Stomach smooth muscle (tissue), 2 donors: ENCODE data around the gene TMEM114.
"Not testable (repeated sequence)": the region's sequence is repeated elsewhere in the genome, so short reads cannot be mapped to it uniquely, and the experiment has no call there.

Experiments
- H3K27ac ChIP-seq: one replicate; pipeline ENCODE4 v1.7.0; 2013; ENCODE audit warnings: mild to moderate bottlenecking, low read length, inconsistent platforms
- H3K27me3 ChIP-seq, 2 donors: one replicate each; pipeline ENCODE4 v1.7.0; 2013; ENCODE audit warnings: low read length in 2 of 2; ENCODE audit not compliant: insufficient read depth in 2 of 2, control insufficient read depth in 1 of 2
- H3K36me3 ChIP-seq, 2 donors: one replicate each; pipeline ENCODE4 v1.7.0; 2013; ENCODE audit warnings: low read length in 2 of 2; ENCODE audit not compliant: control insufficient read depth in 2 of 2, insufficient read depth in 2 of 2
- H3K4me1 ChIP-seq: one replicate; pipeline ENCODE4 v1.7.0; 2013; ENCODE audit warnings: low read length; ENCODE audit not compliant: control insufficient read depth, insufficient read depth
- H3K4me3 ChIP-seq, 2 donors: one replicate each; pipeline ENCODE4 v1.7.0; 2013; ENCODE audit warnings: low read length in 2 of 2
- H3K9ac ChIP-seq, 2 donors: one replicate each; pipeline ENCODE4 v1.7.0; 2013; ENCODE audit warnings: low read length in 2 of 2, mild to moderate bottlenecking in 1 of 2
- H3K9me3 ChIP-seq, 2 donors: one replicate each; pipeline ENCODE4 v1.7.0; 2013; ENCODE audit warnings: low read length in 2 of 2; ENCODE audit not compliant: control insufficient read depth in 2 of 2
- donor health status: healthy.
- donor health status: Pancreatic carcinoma.

The TMEM114 gene

GRCh38 chr16:8563944-8564540, 26.3 kb downstream of the TMEM114 start:
- H3K27ac ChIP-seq, H3K36me3 ChIP-seq, H3K4me3 ChIP-seq, H3K9ac ChIP-seq, H3K4me1 ChIP-seq, H3K9me3 ChIP-seq: not testable (repeated sequence)
- H3K27me3 ChIP-seq, result peaks cover 11% of the 10 kb centered on the region in 2 donors

GRCh38 chr16:8561496-8561895, 28.8 kb downstream of the TMEM114 start:
- Histone ChIP-seq H3K27me3 (peaks cover 0 to 8% of the 10 kb centered on the region in 2 donors), H3K9ac (no peak overlapping the region), H3K36me3 (no peaks in the 10 kb centered on the region), H3K4me1 (no peaks in the 10 kb centered on the region), H3K9me3 (no peaks in the 10 kb centered on the region), H3K4me3 (no peak overlapping the region), H3K27ac (no peak overlapping the region)

- Histone ChIP-seq H3K4me1 (no peaks in the 10 kb centered on the region), H3K4me3 (no peak overlapping the region), H3K36me3 (no peaks in the 10 kb centered on the region), H3K27ac (no peak overlapping the region), H3K9ac (no peak overlapping the region), H3K27me3 (peaks cover 3 to 15% of the 10 kb centered on the region in 2 donors), H3K9me3 (no peaks in the 10 kb centered on the region)
Measured at GRCh38 chr16:8555400-8555799, 34.9 kb downstream of the TMEM114 start.

- Histone ChIP-seq H3K27me3 (peaks cover 3 to 15% of the 10 kb centered on the region in 2 donors), H3K4me1 (no peaks in the 10 kb centered on the region), H3K4me3 (no peak overlapping the region), H3K36me3 (no peaks in the 10 kb centered on the region), H3K27ac (no peak overlapping the region), H3K9ac (no peak overlapping the region), H3K9me3 (no peaks in the 10 kb centered on the region)
Measured at GRCh38 chr16:8554881-8555280, 35.4 kb downstream of the TMEM114 start.

- Histone ChIP-seq H3K27me3 (peaks cover 3 to 15% of the 10 kb centered on the region in 2 donors), H3K36me3 (no peaks in the 10 kb centered on the region), H3K9me3 (no peaks in the 10 kb centered on the region), H3K4me1 (no peaks in the 10 kb centered on the region), H3K4me3 (no peak overlapping the region), H3K9ac (no peak overlapping the region), H3K27ac (no peak overlapping the region)
Measured at GRCh38 chr16:8554022-8554421, 36.3 kb downstream of the TMEM114 start.

- Histone ChIP-seq H3K9ac (no peak overlapping the region), H3K4me1 (no peaks in the 10 kb centered on the region), H3K36me3 (no peaks in the 10 kb centered on the region), H3K27ac (no peak overlapping the region), H3K9me3 (no peaks in the 10 kb centered on the region), H3K4me3 (no peak overlapping the region), H3K27me3 (peaks cover 3 to 14% of the 10 kb centered on the region in 2 donors)
Measured at GRCh38 chr16:8552487-8553221, 37.7 kb downstream of the TMEM114 start.

- Histone ChIP-seq H3K27ac (no peak overlapping the region), H3K9me3 (no peaks in the 10 kb centered on the region), H3K36me3 (no peaks in the 10 kb centered on the region), H3K27me3 (peaks cover 3 to 10% of the 10 kb centered on the region in 2 donors), H3K4me1 (no peaks in the 10 kb centered on the region), H3K9ac (no peak overlapping the region), H3K4me3 (no peak overlapping the region)
Measured at GRCh38 chr16:8551388-8552332, 38.7 kb downstream of the TMEM114 start.

GRCh38 chr16:8550728-8551387, 39.5 kb downstream of the TMEM114 start:
- Histone ChIP-seq H3K9ac (no peak overlapping the region), H3K4me3 (no peak overlapping the region), H3K4me1 (no peaks in the 10 kb centered on the region), H3K27me3 (peaks cover 3 to 14% of the 10 kb centered on the region in 2 donors), H3K27ac (no peak overlapping the region), H3K9me3 (no peaks in the 10 kb centered on the region), H3K36me3 (no peaks in the 10 kb centered on the region)

GRCh38 chr16:8549843-8550412, 40.4 kb downstream of the TMEM114 start:
- Histone ChIP-seq H3K9ac (no peak overlapping the region), H3K27me3 (peaks cover 3 to 14% of the 10 kb centered on the region in 2 donors)

GRCh38 chr16:8548166-8548565, 42.1 kb downstream of the TMEM114 start:
- no peak overlapping the region for H3K27ac ChIP-seq
- H3K4me1 ChIP-seq, result no peaks in the 10 kb centered on the region
- peaks cover 3 to 10% of the 10 kb centered on the region in 2 donors for H3K27me3 ChIP-seq
- H3K9ac ChIP-seq, result no peak overlapping the region
- no peak overlapping the region for H3K4me3 ChIP-seq
- no peaks in the 10 kb centered on the region for H3K9me3 ChIP-seq
- no peaks in the 10 kb centered on the region for H3K36me3 ChIP-seq

More at GRCh38 chr16:8549843-8550412, 40.4 kb downstream of the TMEM114 start:
- H3K9me3 ChIP-seq, result no peaks in the 10 kb centered on the region
- no peaks in the 10 kb centered on the region for H3K4me1 ChIP-seq
- H3K36me3 ChIP-seq, result no peaks in the 10 kb centered on the region
- H3K4me3 ChIP-seq, result no peak overlapping the region
- no peak overlapping the region for H3K27ac ChIP-seq
